Pulmonary artery endothelial cell (primary cell): Measurements from ENCODE around the gene STON1. TPM values are rescaled to one million over a fixed set of nuclear protein-coding genes. Genes with fewer than 3 reads are reported as not detected.
"Not testable (repeated sequence)": the region's sequence is repeated elsewhere in the genome, so short reads cannot be mapped to it uniquely, and the experiment has no call there.

Experiments used
- DNase-seq: peaks from one replicate; pipeline ENCODE4 v3.0.0-alpha.2; 2011; ENCODE audit warnings: low read depth, low spot score
- total RNA-seq: library from RNA; depleted of rRNA; stranded (reverse); fragments of >200 nt; gene quantifications from 2 replicates; pipeline ENCODE4 v1.2.3, GENCODE V29; 2014

STON1 gene, protein sequence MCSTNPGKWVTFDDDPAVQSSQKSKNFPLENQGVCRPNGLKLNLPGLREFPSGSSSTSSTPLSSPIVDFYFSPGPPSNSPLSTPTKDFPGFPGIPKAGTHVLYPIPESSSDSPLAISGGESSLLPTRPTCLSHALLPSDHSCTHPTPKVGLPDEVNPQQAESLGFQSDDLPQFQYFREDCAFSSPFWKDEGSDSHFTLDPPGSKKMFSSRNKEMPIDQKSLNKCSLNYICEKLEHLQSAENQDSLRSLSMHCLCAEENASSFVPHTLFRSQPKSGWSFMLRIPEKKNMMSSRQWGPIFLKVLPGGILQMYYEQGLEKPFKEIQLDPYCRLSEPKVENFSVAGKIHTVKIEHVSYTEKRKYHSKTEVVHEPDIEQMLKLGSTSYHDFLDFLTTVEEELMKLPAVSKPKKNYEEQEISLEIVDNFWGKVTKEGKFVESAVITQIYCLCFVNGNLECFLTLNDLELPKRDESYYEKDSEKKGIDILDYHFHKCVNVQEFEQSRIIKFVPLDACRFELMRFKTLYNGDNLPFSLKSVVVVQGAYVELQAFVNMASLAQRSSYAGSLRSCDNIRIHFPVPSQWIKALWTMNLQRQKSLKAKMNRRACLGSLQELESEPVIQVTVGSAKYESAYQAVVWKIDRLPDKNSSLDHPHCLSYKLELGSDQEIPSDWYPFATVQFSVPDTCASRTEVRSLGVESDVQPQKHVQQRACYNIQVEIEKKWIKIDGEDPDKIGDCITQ
- 7.3 and 10.5 TPM in 2 replicates for total RNA-seq

DNA sequence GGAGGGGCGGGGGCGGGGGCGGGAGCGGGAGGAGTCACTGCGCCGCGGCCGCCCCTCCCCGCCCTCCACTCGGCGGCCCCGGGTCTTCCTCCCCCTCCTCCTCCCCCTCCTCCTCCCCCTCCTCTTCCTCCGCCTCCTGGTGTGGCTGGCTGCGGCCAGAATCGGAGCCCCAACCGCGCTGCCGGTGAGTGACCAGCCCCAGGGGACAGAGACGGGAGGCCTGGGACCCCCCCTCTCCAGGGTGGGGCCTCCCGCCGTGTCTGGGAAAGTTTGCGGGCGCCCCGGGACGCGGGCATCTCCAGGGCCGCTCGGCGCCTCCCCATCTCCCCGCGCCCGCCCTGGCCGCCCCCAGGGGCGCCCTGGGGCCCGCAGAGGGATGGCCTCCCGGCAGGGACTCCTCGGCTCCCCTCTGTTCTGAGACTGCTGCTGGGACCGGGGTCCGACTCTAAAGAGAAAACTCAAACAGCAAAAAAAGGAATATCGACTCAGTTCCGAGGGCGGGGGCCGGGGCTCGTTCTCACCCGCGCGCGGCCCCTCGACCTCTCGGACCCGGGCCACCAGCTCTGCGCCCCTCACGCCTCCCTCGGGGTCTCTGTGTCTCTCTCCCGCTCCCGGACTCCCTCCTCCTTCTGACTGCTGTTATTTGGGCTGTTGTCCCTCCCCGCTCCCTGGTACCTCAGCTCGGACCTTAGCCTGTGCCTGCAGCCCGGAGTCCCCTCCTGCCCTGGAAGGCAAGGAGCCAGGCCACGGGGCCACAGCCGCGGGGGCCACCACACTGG lies at the start of gene STON1:
TSS of gene STON1 (plus strand) at position 122 of the 779 bp plus-strand sequence. CDS start 50,480 bp downstream, outside the sequence.
- DNase-seq: no peak

DNA sequence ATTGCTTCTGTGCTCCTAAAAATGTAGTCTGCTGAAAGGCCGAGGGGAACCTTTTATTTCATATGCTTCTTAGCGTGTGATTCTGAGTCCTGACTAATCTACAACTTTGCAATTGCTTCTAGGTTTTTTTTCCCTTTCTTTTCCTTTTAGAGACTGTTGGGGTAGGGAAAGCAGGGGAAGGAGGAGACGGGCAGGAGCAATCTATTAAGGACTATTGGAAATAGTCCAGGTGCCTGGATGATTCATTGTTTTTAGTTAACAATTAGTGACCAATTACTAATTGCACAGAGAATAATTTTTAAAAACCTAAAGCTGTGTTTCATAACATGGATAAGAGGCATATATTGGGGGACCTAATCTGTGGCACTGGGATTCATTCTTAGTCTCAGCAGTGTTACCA lies 49.4 kb upstream of the STON1 start:
- DNase-seq: no peak

DNA sequence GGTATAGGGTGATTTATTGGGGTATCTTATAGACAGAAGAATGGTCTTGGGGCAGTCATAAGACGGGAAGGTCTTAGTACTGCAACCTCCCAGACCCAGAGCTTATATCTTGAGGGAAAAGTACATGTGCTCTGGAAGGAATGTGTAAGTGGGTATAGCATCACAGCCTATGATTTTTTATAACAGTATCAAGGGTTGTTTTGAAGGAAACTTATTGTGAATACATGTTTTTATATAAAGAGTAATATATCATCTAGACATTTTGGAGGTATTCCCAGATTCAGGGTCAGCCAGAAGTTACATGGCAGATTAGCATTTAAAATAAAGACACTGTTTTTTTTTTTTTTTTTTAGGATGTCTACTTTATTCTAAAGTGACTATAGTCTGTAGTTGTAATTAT lies 47.6 kb upstream of the STON1 start:
- peak; percentile 89 for DNase-seq

DNA sequence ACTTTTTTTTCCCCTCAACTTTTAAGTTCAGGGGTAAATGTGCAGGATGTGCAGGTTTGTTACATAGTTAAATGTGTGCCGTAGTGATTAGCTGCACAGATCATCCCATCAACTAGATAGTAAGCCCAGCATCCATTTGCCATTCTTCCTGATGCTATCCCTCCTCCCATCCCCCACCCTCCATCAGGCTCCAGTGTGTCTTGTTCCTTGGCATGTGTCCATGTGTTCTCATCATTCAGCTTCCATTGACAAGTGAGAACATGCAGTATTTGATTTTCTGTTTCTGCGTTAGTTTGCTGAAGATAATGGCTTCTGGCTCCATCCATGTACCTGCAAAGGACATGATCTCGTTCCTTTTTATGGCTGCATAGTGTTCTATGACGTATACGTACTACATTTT lies 47.2 kb upstream of the STON1 start:
- peak; percentile 54 for DNase-seq

DNA sequence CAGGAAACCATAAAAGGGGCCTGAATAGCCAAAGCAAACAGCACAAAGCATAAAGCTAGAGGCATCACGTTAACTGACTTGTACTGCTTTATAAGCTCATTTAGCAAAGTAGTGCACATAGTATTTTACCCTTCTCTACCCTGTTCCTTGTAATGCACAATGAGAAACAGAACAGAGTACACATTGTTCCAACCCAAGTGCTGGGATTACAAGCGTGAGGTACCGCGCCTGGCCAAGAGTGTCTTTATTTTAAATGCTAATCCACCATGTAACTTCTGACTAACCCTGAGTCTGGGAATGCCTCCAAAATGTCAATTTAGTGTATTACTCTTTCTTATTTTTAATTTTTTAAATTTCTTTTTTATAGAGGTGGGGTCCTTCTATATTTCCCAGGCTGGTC lies 46.4 kb upstream of the STON1 start:
- DNase-seq: no peak

DNA sequence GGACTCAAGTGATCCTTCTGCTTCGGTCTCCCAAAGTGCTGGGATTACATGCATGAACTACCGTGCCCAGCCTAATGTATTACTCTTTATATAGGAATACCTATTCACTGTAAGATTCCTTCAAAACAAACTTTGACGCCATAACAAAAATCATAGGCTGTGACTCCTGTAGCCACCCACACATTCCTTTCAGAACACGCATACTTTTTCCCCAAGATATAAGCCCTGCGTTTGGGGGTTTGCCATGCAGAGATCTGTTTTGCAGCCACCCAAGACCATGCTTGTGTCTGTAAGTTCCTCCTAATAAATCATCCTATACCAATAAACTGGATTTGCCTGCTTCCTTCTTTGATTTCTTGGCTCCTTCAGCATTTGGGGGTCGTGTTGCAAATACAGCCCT lies 46.0 kb upstream of the STON1 start:
- no peak for DNase-seq

DNA sequence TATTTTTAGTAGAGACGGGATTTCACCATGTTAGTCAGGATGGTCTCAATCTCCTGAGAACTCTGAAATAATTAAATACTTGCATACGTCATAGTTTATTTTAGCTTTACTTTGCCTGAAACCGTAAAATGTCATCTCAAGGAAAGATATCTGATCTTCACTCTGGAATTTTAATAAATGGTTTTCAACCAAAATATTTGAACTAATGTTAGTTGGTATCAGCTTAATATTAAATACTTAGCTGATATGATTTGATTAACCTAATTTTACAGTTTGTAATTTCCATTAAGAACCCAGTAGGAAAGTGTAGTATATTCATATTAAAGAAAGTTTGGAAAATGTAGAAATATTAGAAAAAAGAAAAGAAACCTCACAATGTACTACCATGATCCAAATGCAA lies 41.4 kb upstream of the STON1 start:
- DNase-seq: no peak

DNA sequence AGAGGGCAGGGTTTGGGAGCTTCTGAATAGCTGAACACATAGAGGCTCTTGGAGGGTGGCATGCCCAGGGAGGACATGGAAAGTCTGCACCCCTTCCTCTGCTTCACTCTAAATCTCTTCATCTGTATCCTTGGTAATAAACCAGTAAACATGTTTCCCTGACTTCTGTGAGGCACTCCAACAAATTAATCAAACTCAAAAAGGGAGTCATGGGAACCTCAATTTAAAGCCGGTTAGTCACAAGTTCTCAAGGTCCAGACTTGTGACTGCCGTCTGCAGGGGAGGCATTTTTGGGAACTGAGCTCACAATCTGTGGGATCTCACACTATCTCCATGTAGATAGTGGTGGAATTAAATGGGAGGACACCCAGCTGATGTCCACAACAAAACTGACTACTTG lies 33.1 kb upstream of the STON1 start:
- DNase-seq: no peak

DNA sequence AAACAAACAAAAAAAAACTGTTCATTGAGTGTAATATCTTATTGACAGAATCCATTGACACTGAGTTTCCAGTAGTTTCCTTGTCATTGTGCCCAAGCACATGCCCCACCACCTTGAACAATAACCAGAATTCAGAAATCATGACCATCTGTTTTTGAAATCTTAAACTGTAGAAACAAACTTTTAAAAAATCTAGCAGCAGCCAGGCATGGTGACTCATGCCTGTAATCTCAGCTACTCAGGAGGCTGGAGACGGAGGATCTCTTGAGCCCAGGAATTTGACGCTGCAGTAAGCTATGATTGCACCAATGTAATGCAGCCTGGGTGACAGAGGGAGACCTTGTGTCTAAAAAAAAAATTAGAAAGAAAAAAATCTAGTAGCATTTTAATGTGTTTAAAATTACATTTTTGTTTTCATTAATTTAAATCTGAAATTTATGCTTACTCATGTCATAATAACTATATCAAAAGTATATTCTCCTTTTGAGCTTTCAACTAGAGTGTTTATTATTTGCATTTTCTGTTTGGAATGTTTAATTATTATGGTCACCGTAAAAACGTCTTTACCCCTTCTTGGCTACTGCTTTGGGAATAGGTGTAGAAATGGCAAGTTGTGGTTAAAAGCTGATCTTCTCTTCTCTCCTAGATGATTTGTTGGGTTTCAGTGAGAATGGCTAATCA lies 25.2 kb upstream of the STON1 start:
- DNase-seq: no peak

DNA sequence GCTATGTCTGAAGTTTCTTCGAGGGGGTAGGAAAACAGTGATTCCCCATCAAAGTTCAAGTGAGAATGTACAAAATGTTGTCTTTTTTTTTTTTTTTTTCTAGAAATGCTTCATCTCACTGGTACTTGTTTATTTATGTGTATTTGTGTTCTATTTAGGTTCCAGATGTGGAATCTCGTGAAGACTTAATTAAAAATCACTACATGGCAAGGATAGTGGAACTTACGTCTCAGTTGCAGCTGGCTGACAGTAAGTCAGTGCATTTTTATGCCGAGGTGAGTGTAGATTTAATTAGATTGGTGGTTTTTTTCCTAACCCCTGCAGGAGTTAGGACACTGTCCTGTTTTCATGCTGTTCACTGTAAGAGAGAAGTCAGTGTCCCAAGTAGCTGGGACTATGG lies 22.8 kb upstream of the STON1 start:
- DNase-seq: no peak

DNA sequence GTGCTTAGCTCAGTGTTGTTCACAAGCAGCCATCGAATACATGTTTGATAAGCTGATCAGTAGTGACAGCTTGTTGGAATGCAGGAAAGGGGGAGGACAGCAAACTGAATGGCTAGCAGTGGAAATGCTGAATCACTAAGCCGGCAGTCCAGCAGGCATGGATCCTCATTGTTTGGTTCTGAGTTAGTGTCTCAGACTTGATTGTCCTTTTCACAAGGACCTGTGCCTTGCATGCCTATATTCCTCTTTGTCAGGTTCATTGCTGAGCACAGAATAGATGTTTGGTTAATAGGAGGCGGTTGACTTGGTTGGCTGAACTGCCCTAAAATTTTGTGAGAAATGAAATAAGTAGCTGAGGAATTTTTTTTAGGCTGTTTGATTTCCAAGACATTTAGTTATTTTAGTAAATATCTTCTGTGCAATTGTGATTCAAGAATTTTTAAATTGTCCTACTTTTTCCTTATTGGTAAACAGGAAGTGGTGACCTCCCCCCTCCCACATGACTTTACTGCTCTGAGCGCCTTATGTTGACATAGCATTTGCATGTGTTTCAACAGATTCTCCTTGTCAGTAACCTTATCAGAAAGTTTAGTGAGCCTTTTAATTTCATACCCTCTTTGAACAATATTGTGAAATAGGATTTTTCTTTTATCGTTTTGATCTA lies 21.4 kb upstream of the STON1 start:
- peak; percentile 71 for DNase-seq

DNA sequence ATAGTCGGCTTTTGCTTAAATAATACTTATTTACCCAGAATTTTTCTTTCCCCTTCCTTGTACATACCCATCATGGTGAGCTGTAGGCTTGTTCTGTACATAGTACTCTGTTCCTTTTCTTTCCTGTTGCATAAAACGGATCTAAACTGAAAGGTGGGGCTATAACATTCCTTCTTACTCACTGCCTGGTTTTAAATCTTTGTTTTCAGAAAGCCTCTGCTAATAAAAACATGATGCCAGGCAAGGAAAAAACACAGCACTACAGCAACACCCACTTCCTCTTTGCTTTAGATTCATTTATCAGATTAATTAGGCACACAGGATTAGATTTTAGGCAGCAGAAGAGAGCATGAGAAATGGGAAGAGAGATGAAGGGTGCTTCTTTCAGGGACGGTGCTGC lies 19.6 kb upstream of the STON1 start:
- no peak for DNase-seq

DNA sequence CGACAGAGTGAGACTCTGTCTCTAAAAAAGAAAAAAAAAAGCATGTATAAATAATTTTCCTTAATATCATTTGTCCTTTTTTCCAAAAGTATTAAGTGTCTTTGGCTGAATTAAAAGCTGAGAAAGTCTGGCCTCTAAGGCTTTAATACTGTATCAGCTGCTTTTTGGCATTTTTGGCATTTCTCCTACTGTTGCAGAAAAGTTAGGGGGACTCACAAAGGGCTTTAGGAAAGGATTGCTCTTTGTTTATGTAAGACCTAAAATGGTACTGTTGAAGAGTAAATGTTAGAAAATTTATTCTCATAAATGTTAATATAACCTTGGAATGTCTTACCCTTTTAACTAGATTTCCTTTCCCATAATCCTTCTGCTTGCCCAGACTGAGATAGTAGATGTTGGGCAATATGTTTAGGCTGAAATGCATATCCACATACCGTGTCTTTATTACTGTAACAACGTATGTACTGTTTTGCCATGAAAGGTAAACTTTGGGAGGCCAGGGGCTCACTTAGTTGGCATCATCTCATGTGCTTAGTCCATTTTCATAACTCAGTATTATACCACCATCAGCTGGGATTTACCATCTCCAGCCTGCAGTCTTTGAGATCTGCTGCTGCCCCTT lies 18.0 kb upstream of the STON1 start:
- DNase-seq: no peak

DNA sequence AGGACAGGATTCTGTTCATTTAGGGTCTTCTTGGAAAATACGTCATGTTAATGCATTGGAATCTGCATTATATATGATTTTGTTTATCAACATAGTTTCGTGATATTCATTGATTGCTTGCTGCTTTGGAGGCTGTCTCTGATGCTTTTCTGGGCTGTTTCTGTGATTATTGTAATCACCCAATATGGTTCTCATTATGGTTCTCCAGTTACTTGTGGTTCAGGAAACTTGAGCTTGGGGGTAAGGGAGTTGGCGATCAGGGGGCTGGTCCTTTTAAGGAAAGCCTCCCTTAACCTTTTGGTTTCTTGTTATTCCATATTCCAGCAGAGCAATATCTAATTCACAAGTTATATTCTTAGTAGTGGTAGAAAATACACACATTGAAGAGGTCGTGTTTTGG lies 17.4 kb upstream of the STON1 start:
- DNase-seq: no peak

DNA sequence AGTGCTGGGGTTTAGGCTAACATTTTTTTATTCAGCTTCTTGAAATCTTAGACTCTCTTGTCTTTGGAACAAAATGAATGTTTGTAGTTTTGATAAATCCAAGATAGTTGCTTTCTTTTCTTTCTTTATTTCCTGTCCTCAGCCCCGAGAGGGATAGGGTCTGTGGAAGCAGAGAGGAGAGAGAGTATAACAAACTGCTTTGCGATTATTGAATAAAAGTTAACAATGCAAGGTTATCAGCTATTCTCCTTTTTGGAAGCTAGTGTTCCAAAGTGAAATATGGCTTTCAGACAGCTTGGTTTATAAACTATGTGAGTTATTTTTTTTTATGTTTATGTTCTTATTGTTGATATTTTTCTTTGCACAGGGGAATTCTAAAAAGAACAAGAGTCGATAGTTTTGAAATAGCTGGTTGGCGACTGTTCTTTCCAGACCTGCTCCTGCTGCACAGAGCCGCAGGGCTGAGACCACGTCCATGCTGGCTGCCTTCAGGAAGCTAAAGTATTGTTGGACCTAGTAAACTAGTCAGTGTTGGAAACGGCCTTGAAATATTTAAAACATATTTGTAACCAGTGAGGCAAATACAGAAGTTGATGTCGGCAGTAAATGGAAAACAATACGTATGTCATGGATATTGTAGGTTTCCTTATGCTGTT lies 15.5 kb upstream of the STON1 start:
- DNase-seq: no peak

DNA sequence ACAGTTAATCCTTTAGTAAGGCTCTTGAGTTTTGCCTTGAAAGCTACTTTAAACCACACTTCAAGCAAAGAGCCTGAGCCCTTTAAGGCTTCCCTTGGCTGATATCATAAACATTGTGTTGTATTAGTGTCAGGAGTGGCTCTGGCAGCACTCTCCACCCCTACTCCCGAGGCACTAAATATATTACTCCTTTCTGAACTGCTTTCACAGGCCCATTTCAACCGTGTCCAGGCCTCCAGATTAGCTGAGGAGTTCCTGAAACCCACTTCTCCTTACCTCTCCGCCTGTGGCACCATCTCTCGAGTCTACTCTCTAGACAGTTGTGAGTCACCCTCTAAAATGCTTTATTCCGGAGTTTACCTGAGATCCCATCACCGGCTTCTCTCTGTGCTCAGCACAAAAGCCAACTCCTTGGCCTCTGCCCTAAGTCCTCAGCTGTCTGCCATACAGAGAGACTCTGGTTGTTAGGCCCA lies 14.4 kb upstream of the STON1 start:
- no peak for DNase-seq

DNA sequence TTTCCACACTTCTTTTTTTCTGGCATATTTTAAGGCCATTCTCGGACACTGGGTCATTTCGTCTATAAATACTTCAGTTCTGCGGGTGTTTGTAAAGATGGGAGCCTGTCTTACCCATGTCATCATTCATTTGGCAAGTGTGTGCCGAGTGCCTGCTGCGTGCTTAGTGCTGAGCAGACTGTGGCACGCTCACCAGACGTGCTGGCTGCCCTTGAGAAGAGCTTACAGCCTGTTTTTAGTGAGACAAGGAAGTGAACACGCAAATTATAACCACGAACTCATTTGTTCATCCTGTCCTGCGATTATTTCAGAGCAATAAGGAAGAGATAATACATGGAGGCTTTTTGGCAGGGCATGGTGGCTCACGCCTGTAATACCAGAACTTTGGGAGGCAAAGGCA lies 10.4 kb upstream of the STON1 start:
- DNase-seq: no peak

DNA sequence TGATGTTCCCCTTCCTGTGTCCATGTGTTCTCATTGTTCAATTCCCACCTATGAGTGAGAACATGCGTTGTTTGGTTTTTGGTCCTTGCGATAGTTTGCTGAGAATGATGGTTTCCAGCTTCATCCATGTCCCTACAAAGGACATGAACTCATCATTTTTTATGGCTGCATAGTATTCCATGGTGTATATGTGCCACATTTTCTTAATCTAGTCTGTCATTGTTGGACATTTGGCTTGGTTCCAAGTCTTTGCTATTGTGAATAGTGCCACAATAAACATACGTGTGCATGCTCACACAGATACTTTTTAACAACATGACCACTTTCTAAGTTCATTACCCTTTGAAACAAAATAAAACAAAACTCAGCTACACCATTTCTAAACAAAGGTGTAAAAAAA lies 5.2 kb upstream of the STON1 start:
- DNase-seq: not testable (repeated sequence)

DNA sequence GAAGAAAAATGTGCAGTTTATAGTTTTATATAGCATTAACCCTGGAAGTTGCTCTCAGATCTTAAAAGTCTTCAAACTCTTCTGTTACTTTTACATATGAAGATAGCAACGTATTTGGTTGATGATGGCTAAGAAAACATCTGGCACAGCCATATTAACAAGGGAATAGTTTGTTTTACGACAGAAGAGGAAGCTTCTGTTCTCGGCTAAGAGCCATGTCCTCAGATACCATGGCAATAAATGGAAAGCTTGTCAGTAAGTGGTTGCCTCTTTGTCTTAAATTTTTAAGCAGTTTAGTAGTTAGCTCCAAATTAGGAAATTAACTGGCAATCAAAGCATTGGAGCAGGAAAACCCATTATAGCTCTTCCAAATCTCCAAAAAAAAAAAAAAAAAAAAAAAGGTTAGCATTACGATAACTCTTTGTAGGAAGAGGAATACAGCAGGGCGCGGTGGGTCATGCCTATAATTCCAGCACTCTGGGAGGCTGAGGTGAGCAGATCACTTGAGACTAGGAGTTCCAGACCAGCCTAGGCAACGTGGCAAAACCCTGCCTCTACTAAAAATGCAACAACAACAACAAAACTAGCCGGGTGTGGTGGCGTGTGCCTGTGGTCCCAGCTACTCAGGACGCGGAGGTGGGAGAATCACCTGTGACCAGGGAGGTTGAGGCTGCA lies 4.5 kb upstream of the STON1 start:
- no peak for DNase-seq
